Gastrocnemius medialis (tissue), 4 donors: ENCODE data around the gene HYAL3. TPM values are rescaled to one million over a fixed set of nuclear protein-coding genes. Genes with fewer than 3 reads are reported as not detected.

Experiments
- ATAC-seq, 2 donors: fragments of 150-250 bp; one replicate each; pipeline ENCODE4 v1.9.1; 2016
- DNase-seq, 2 donors: peaks; one replicate each; pipeline ENCODE4 v3.0.0-alpha.2; 2019
- H3K27ac ChIP-seq, 4 donors: fragments of 200-600 bp; sonication (generic); 1 replicate in 1 of 4; 2 replicates in 3 of 4; pipeline ENCODE4 v1.5.1; 2016 to 2018; ENCODE audit warnings: mild to moderate bottlenecking in 2 of 4, moderate library complexity in 1 of 4
- H3K27me3 ChIP-seq, 3 donors: fragments of 200-600 bp; sonication (generic) in 2 of 3; 1 replicate in 1 of 3; 2 replicates in 2 of 3; pipeline versions ENCODE4 v1.5.1 to v1.6.0; 2016 to 2019; ENCODE audit warnings: mild to moderate bottlenecking in 1 of 3, moderate library complexity in 1 of 3
- H3K36me3 ChIP-seq, 2 donors: fragments of 200-600 bp; sonication (generic) in 1 of 2; one replicate each; pipeline ENCODE4 v1.5.1; 2017 to 2018
- H3K4me1 ChIP-seq, 2 donors: fragments of 200-600 bp; sonication (generic) in 1 of 2; one replicate each; pipeline ENCODE4 v1.5.1; 2016 to 2017; ENCODE audit warnings: mild to moderate bottlenecking in 2 of 2
- H3K4me3 ChIP-seq, 4 donors: fragments of 200-600 bp; sonication (generic) in 3 of 4; 1 replicate in 1 of 4; 2 replicates in 3 of 4; pipeline ENCODE4 v1.5.1; 2016 to 2019; ENCODE audit warnings: mild to moderate bottlenecking in 2 of 4
- H3K9me3 ChIP-seq, 3 donors: fragments of 200-600 bp; sonication (generic) in 2 of 3; 1 replicate in 1 of 3; 2 replicates in 2 of 3; pipeline ENCODE4 v1.5.1; 2016 to 2019
- CTCF ChIP-seq, 5 experiments: fragments of 450-650 bp in 3 of 5; fragments of 200-600 bp in 2 of 5; sonication (generic) in 2 of 5; IDR thresholded peaks in 4 of 5; conservative IDR thresholded peaks in 1 of 5; 1 replicate in 4 of 5; 2 replicates in 1 of 5; pipeline ENCODE4 v1.5.1; 2016 to 2019; ENCODE audit warnings: antibody characterized with exemption in 5 of 5, mild to moderate bottlenecking in 3 of 5, moderate library complexity in 3 of 5
- POLR2A ChIP-seq, 2 donors: fragments of 450-650 bp; IDR thresholded peaks; one replicate each; pipeline ENCODE4 v1.6.1; 2017; ENCODE audit warnings: antibody characterized with exemption in 2 of 2, mild to moderate bottlenecking in 2 of 2, moderate library complexity in 2 of 2
- in situ Hi-C, 4 donors: fragments of 200-750 bp; cut with MboI; loops; one replicate each; pipeline versions ENCODE4 v1.15.0 to v1.8.0; 2017; ENCODE audit warnings: low sequenced_read_pairs in 4 of 4
- intact Hi-C: fragments of 100-400 bp; cut with DNase I; formaldehyde crosslinking; loops from one replicate; pipeline ENCODE4 v1.15.1; 2023; ENCODE audit warnings: low total_unique reads
- total RNA-seq, 4 donors: library from RNA; depleted of rRNA; stranded (reverse); fragments of >200 nt; gene quantifications; one replicate each; pipeline versions ENCODE4 v1.1.0 to v1.2.3, GENCODE V29; 2016

Gene HYAL3
- total RNA-seq, 4 donors from 2014 or later = 1.1 to 2.3 (median 1.2) TPM; not detected in 1

- Histone ChIP-seq H3K4me3 (no peak overlapping the region), H3K36me3 (no peaks in the 10 kb centered on the region), H3K27ac (peak overlapping the region; percentile 77 to 88 (median 82)), H3K9me3 (no peaks in the 10 kb centered on the region), H3K4me1 (peaks cover 16 to 31% of the 10 kb centered on the region in 2 donors), H3K27me3 (no peaks in the 10 kb centered on the region)
- in situ Hi-C loops (loop anchor here in 1 of 4 donors (10.0 to 25.0 kb wide), 2 partner anchors 54 to 341 kb away; partner anchors contain the start of genes MON1A and RBM6), intact Hi-C loops (no loop called here)
- no peak for DNase-seq
- peak in 1 of 2 donors; percentile 23 for ATAC-seq
- TF ChIP-seq POLR2A (IDR thresholded peaks at IDR 0.05) (no peak), CTCF (IDR thresholded peaks at IDR 0.05 in 4 of 5, conservative IDR thresholded peaks at IDR 0.05 in 1 of 5) (no peak)
Observed at GRCh38 chr3:50278123-50278879, 20.9 kb downstream of the HYAL3 start.

GRCh38 chr3:50276762-50277101 is 22.5 kb downstream of the HYAL3 start:
- TF ChIP-seq POLR2A (IDR thresholded peaks at IDR 0.05) (no peak), CTCF (IDR thresholded peaks at IDR 0.05 in 4 of 5, conservative IDR thresholded peaks at IDR 0.05 in 1 of 5) (no peak)
- no peak for DNase-seq
- Histone ChIP-seq H3K27me3 (no peaks in the 10 kb centered on the region), H3K9me3 (no peaks in the 10 kb centered on the region), H3K27ac (no peak overlapping the region), H3K4me1 (peaks cover 20 to 35% of the 10 kb centered on the region in 2 donors), H3K36me3 (no peaks in the 10 kb centered on the region), H3K4me3 (no peak overlapping the region)
- in situ Hi-C loops (loop anchor here in 1 of 4 donors (10.0 to 25.0 kb wide), 2 partner anchors 52 to 339 kb away; partner anchors contain the start of genes MON1A and RBM6), intact Hi-C loops (no loop called here)
- no peak for ATAC-seq

- H3K27me3 ChIP-seq = no peaks in the 10 kb centered on the region
- no peak overlapping the region for H3K27ac ChIP-seq
- TF ChIP-seq POLR2A (IDR thresholded peaks at IDR 0.05) (no peak), CTCF (IDR thresholded peaks at IDR 0.05 in 4 of 5, conservative IDR thresholded peaks at IDR 0.05 in 1 of 5) (no peak)
- in situ Hi-C loops (loop anchor here in 1 of 4 donors (10.0 to 25.0 kb wide), 2 partner anchors 51 to 339 kb away; partner anchors contain the start of genes MON1A and RBM6), intact Hi-C loops (no loop called here)
- ATAC-seq = no peak
- peaks cover 20 to 35% of the 10 kb centered on the region in 2 donors for H3K4me1 ChIP-seq
- no peak for DNase-seq
- H3K36me3 ChIP-seq = no peaks in the 10 kb centered on the region
- no peak overlapping the region for H3K4me3 ChIP-seq
- no peaks in the 10 kb centered on the region for H3K9me3 ChIP-seq
Observed at GRCh38 chr3:50275996-50276761, 23.0 kb downstream of the HYAL3 start.

- in situ Hi-C loops = loop anchor here in 1 of 4 donors (10.0 to 25.0 kb wide), 2 partner anchors 51 to 338 kb away; partner anchors contain the start of genes MON1A and RBM6
- H3K4me3 ChIP-seq = no peak overlapping the region
- peaks cover 20 to 38% of the 10 kb centered on the region in 2 donors for H3K4me1 ChIP-seq
Observed at GRCh38 chr3:50275141-50275995, 23.8 kb downstream of the HYAL3 start.

More at GRCh38 chr3:50275141-50275995, 23.8 kb downstream of the HYAL3 start:
- H3K36me3 ChIP-seq = no peaks in the 10 kb centered on the region
- DNase-seq (no peak), ATAC-seq (no peak)
- no peaks in the 10 kb centered on the region for H3K27me3 ChIP-seq
- no peaks in the 10 kb centered on the region for H3K9me3 ChIP-seq
- no peak overlapping the region for H3K27ac ChIP-seq
- TF ChIP-seq CTCF (IDR thresholded peaks at IDR 0.05 in 4 of 5, conservative IDR thresholded peaks at IDR 0.05 in 1 of 5) (no peak), POLR2A (IDR thresholded peaks at IDR 0.05) (no peak)
- intact Hi-C loops = no loop called here
